Measurements from ENCODE around the gene CXorf66. TPM values are rescaled to one million over a fixed set of nuclear protein-coding genes. Genes with fewer than 3 reads are reported as not detected.

The CXorf66 gene
- polyA plus RNA-seq, 1 experiment = not detected

DNA sequence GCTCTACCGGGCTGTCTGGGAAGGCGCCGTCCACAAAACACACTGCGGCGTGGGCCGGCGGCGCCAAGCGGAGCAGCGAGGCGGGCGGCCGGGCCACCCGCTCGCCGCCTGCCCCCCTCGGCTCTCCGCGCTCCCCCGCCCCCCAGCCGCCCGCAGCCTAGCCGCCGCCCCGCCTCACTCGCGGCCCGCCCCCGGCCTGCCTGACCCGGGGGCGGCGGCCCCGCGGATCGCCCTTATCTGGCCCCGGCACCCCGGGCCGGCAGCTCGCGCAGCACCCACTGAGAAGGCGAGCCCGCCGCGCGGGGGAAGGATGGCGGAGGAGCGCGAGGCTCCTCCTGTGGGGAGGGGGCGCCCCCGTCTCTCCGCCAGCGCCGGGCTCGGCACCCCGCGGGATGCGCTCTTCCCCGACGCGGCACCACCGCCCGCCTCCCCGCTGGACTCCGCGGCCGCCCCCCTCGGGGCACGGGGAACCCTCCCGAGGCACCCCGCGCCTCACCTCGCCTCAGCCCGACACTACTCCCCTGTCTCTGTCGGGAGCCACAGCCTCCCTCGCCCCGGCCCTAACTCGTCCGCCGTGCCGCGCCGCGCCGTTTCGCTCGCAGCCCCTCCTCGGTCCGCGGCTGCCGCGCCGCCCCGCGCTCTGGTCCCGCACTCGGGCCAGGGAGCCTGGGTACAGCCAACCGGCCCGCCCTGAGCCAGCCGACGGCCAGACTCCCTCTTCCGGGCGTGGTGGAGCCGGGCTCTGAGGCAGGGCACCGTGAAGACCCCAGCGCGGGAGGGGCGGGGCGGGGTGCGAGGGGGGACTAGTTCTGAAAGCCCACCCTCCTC lies 33.0 kb downstream of the CXorf66 start:
- no peak for DNase-seq (ENCODE audit: low read depth, low spot score)
- H3K27me3 ChIP-seq (ENCODE audit: control insufficient read depth, insufficient read depth, low read length) = no peaks in the 10 kb centered on the region
- ChIA-PET POLR2A (interaction anchor here (1.5 kb wide), 1 partner anchor 41 kb away, joined by 7 read pairs; no protein-coding TSS in a partner anchor), CTCF (no interaction called here)
- no peaks in the 10 kb centered on the region for H3K9me3 ChIP-seq (ENCODE audit: control insufficient read depth, insufficient read depth, low read length)
- H3K4me3 ChIP-seq (ENCODE audit: low read depth, low read length) = peak overlapping the region; percentile 71
- peak overlapping the region; percentile 96 for H3K27ac ChIP-seq (ENCODE audit: low read depth, low read length)
- TF ChIP-seq, protein P1, sequence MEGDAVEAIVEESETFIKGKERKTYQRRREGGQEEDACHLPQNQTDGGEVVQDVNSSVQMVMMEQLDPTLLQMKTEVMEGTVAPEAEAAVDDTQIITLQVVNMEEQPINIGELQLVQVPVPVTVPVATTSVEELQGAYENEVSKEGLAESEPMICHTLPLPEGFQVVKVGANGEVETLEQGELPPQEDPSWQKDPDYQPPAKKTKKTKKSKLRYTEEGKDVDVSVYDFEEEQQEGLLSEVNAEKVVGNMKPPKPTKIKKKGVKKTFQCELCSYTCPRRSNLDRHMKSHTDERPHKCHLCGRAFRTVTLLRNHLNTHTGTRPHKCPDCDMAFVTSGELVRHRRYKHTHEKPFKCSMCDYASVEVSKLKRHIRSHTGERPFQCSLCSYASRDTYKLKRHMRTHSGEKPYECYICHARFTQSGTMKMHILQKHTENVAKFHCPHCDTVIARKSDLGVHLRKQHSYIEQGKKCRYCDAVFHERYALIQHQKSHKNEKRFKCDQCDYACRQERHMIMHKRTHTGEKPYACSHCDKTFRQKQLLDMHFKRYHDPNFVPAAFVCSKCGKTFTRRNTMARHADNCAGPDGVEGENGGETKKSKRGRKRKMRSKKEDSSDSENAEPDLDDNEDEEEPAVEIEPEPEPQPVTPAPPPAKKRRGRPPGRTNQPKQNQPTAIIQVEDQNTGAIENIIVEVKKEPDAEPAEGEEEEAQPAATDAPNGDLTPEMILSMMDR (IDR thresholded peaks at IDR 0.05; ENCODE audit: low read depth, low read length) = no peak

GRCh38 chrX:139931646-139932072 lies 33.7 kb downstream of the CXorf66 start:
- peak overlapping the region; percentile 39 for H3K27ac ChIP-seq (ENCODE audit: low read depth, low read length)
- POLR2A ChIA-PET = no interaction called here
- no peaks in the 10 kb centered on the region for H3K9me3 ChIP-seq (ENCODE audit: control insufficient read depth, insufficient read depth, low read length)
- TF ChIP-seq, protein P1 (IDR thresholded peaks at IDR 0.05; ENCODE audit: low read depth, low read length) = no peak
- DNase-seq (ENCODE audit: low read depth, low spot score) = no peak
- peak overlapping the region; percentile 71 for H3K4me3 ChIP-seq (ENCODE audit: low read depth, low read length)
- CTCF ChIA-PET = no interaction called here
- H3K27me3 ChIP-seq (ENCODE audit: control insufficient read depth, insufficient read depth, low read length) = no peaks in the 10 kb centered on the region

GRCh38 chrX:139930916-139931645 lies 34.2 kb downstream of the CXorf66 start:
- H3K27me3 ChIP-seq (ENCODE audit: control insufficient read depth, insufficient read depth, low read length) = no peaks in the 10 kb centered on the region
- H3K9me3 ChIP-seq (ENCODE audit: control insufficient read depth, insufficient read depth, low read length) = no peaks in the 10 kb centered on the region
- TF ChIP-seq, protein P1 (IDR thresholded peaks at IDR 0.05; ENCODE audit: low read depth, low read length) = no peak
- no peak overlapping the region for H3K27ac ChIP-seq (ENCODE audit: low read depth, low read length)
- ChIA-PET POLR2A (no interaction called here), CTCF (no interaction called here)
- peak overlapping the region; percentile 71 for H3K4me3 ChIP-seq (ENCODE audit: low read depth, low read length)
- no peak for DNase-seq (ENCODE audit: low read depth, low spot score)

DNA sequence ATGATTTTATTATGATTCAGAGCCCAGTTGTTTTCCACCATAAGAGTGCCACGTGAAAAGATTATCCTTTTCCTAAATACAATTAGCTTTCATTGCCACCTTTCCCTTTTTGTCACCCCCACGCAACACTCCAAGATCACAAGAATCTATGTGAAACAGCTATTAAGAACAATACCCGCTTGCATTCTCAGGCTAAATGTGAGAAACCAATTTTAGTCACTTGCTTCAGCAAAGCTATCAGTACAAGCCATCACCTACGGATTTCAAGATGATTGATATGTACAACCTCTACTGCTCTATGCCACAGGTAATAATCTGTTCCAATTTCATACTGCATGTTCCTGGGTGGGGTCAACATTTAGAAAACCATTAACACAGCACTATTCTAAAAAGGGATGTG lies 34.9 kb downstream of the CXorf66 start:
- no peaks in the 10 kb centered on the region for H3K27me3 ChIP-seq (ENCODE audit: control insufficient read depth, insufficient read depth, low read length)
- ChIA-PET CTCF (no interaction called here), POLR2A (no interaction called here)
- H3K9me3 ChIP-seq (ENCODE audit: control insufficient read depth, insufficient read depth, low read length) = no peaks in the 10 kb centered on the region
- H3K27ac ChIP-seq (ENCODE audit: low read depth, low read length) = no peak overlapping the region
- TF ChIP-seq, protein P1 (IDR thresholded peaks at IDR 0.05; ENCODE audit: low read depth, low read length) = no peak
- peak overlapping the region; percentile 71 for H3K4me3 ChIP-seq (ENCODE audit: low read depth, low read length)
- DNase-seq (ENCODE audit: low read depth, low spot score) = no peak

GRCh38 chrX:139929876-139930275 lies 35.4 kb downstream of the CXorf66 start:
- no peaks in the 10 kb centered on the region for H3K27me3 ChIP-seq (ENCODE audit: control insufficient read depth, insufficient read depth, low read length)
- DNase-seq (ENCODE audit: low read depth, low spot score) = no peak
- ChIA-PET CTCF (no interaction called here), POLR2A (no interaction called here)
- TF ChIP-seq, protein P1 (IDR thresholded peaks at IDR 0.05; ENCODE audit: low read depth, low read length) = no peak
- H3K4me3 ChIP-seq (ENCODE audit: low read depth, low read length) = 0 out of 2 replicates have a peak overlapping the region, but pooled peaks have one; percentile 15
- H3K9me3 ChIP-seq (ENCODE audit: control insufficient read depth, insufficient read depth, low read length) = no peaks in the 10 kb centered on the region
- H3K27ac ChIP-seq (ENCODE audit: low read depth, low read length) = no peak overlapping the region

Data from AG04450 (cell line).